ENCODE results near the gene UMAD1.
"Not testable (repeated sequence)": the region's sequence is repeated elsewhere in the genome, so short reads cannot be mapped to it uniquely, and the experiment has no call there.

UMAD1 gene

DNA sequence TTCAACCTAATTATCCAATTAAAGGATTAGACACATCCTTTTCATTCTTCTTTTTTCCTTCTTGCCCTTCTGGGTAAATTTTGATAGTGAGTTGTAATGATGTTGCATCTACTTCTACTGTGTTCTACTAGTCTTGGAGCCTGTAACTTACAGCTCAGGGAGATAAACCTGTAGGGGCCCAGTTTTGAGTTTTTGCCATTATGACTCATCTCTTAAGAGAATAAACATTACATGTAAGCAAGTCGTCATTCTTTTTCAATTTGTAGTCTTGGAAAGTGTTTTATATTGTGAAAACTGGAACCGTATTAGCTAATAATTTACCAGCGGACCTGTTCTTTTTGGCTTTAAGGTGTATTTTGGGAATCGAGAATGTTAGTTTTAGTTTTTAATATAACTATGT, 167.6 kb downstream of the UMAD1 start:
- DNase-seq, result no peak

GRCh38 chr7:7808626-7809025, 168.1 kb downstream of the UMAD1 start:
- no peak for DNase-seq

DNA sequence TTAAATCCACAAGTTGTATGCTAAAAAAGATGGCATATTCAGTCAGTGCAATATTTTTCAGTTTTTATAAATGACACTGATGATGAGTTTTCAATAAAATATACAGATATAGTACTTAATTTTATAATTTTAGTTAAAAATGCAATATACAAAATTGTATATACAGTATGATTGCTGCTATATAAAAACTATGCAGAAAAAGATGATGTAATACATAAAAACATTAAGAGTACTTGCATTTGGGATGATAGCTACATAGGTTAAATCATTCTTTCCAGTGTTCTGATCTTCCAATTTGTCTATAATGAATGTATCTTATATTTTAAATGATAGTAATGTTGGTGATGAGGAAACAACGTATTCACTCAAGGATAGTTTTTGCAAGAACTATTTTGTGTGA, 169.8 kb downstream of the UMAD1 start:
- no peak for DNase-seq

- DNase-seq, result no peak
These were observed 170.3 kb downstream of the UMAD1 start for GRCh38 chr7:7810826-7811225.

DNA sequence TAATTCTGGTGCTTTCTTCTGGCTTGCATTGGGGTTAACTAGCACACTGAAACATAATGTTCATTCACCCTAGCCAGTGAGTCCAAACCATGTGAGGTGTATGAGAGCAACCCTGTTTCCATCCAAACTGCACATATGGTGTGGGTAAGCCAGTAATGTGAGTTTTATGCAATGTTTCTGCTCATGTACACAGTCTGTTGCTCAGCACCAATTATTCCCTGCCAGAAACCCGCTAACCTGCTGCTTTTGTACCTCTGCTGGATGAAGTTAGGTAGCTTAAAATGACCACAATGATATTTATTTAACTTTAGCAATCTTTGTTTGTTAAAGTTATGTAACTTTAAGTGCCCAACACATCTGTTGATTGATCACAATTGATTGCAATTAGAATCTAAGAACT, 171.6 kb downstream of the UMAD1 start:
- no peak for DNase-seq

GRCh38 chr7:7815395-7815794, 174.8 kb downstream of the UMAD1 start:
- no peak for DNase-seq

GRCh38 chr7:7816084-7816483, 175.5 kb downstream of the UMAD1 start:
- DNase-seq, result no peak

- DNase-seq, result no peak
These were observed 176.4 kb downstream of the UMAD1 start for GRCh38 chr7:7816816-7817536.

DNA sequence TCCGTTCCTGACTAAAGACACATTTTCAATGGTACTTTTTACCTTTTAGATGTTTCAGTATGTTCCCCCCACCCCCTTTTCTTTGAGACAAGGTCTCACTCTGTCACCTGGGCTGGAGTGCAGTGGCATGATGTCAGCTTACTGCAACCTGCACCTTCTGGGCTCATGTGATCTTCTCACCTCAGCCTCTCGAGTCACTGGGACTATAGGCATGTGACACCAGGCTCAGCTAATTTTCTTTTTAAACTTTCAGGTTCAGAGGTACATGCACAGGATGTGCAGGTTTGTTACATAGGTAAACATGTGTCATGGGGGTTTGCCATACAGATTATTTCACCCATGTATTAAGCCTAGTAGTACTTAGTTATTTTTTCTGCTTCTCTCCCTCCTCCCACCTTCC, 177.2 kb downstream of the UMAD1 start:
- no peak for DNase-seq

DNA sequence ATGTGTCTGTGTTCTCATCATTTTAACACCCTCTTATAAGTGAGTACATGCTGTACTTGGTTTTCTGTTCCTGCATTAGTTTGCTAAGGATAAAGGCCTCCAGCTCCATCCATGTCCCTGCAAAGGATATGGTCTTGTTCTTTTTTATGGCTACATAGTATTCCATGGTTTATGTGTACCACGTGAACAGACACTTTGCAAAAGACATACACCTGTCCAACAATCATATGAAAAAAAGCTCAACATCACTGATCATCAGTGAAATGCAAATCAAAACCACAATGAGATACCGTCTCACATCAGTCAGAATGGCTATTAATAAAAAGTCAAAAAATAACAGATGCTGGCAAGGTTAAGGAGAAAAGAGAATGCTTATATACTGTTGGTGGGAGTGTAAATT, 177.6 kb downstream of the UMAD1 start:
- not testable (repeated sequence) for DNase-seq

- DNase-seq, result no peak
These were observed 179.1 kb downstream of the UMAD1 start for GRCh38 chr7:7819442-7820247.

GRCh38 chr7:7820409-7820808, 179.9 kb downstream of the UMAD1 start:
- DNase-seq, result no peak

GRCh38 chr7:7820939-7821338, 180.4 kb downstream of the UMAD1 start:
- no peak for DNase-seq

DNA sequence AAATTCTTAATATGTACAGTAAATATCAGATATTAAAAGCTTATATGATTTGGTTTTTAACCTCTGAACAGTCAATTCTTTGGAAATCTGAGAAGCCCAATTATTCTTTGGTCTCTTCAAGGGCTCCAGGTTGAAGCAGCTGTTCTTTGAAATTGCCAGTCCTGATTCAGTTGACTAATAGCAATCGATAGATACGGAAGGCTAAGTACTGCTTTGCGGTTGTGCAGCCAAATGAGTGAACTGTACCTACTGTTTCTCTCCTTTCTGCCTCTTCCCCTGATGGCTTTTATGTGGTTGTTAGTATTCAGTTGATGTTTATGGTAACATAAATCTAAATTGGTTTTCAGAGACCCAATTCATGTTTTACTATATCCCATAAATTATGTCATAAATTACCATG, 181.0 kb downstream of the UMAD1 start:
- DNase-seq, result no peak

DNA sequence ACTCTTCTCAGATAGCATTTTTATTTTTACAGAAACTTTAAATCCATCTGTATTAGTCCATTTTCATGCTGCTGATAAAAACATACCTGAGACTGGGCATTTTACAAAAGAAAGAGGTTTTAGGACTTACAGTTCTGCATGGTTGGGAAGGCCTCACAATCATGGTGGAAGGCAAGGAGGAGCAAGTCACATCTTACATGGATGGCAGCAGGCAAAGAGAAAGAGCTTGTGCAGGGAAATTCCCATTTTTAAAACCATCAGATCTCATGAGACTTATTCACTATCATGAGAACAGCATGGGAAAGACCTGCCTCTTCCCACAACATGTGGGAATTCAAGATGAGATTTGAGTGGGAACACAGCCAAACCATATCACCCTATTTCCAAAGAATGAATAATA, 184.7 kb downstream of the UMAD1 start:
- DNase-seq, result not testable (repeated sequence)

DNA sequence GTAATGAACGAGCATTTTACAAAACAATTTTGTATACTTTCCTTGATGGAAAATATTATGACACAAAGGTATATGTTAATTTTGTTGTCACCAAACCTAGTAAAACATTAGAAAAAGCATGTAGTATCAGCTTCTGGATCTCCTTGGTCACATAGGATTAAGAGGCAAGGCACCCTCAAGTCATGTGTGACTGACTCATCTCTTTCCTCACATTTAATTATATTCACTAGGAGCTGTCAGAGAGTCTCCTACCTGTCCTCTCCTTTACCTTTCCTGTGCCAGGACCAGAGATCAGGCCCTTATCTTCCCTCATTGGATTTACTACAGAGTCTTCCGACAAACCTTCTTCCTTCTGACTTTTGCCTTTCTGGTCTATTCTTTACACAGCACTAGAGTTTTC, 189.1 kb downstream of the UMAD1 start:
- DNase-seq, result no peak

- DNase-seq, result no peak
These were observed 189.7 kb downstream of the UMAD1 start for GRCh38 chr7:7830122-7830878.

DNA sequence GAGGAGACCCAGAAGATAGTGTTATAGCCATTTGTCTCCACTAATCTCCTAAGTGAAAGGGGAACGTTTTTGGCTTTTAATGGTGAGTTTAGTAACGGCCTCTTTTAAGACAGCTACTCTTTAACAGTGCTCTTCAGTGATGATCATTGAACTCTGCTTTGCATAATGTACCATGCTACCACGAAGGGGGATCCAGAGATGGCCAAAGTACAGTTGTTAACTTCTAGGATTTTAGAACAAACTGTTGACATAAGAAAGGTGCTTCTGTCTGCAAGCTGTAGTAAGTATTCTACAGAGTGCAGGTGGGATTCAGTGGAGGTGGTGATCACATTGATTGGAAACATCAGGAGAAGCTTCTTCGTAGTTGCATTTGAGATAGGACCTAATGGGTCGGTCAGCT, 192.0 kb downstream of the UMAD1 start:
- no peak for DNase-seq

DNA sequence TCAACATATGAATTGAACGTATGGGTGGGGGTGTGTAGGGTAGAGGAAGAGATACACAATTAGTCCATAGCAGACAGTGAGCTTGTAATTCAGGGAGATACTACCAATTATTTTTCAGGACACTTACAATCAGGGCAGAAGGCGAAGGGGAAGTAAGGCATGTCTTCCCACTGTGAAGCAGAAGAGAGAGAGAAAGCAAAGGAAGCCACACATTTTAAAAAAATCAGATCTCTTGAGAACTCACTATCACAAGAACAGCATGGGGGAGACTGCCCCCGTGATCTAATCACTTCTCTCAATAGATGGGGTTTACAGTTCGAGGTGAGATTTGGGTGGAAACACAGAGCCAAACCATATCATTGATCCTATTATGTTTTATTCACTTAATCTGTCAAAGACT, 194.2 kb downstream of the UMAD1 start:
- no peak for DNase-seq

GRCh38 chr7:7841027-7841426, 200.5 kb downstream of the UMAD1 start:
- DNase-seq, result no peak

GRCh38 chr7:7843240-7843639, 202.7 kb downstream of the UMAD1 start:
- no peak for DNase-seq

DNA sequence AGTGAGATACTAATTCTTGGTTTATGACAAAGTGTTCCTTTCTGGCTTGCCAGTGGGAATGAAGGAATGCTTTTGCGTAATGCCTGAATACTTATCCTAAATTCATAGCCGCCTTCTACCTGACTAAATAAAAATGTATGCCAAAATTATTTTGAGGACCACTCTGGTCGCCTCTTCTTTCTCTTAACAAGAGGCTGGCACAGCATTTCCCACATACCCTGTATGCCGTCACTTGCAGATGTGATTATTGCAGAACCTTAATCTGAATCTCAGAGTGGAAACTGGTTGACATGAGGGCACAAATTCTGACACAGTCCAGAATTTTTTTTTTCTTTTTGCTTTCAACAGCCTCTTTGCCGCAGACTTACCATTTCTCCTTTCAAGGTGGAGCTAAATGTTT, 203.4 kb downstream of the UMAD1 start:
- DNase-seq, result no peak

GRCh38 chr7:7848246-7848645, 207.7 kb downstream of the UMAD1 start:
- no peak for DNase-seq

DNA sequence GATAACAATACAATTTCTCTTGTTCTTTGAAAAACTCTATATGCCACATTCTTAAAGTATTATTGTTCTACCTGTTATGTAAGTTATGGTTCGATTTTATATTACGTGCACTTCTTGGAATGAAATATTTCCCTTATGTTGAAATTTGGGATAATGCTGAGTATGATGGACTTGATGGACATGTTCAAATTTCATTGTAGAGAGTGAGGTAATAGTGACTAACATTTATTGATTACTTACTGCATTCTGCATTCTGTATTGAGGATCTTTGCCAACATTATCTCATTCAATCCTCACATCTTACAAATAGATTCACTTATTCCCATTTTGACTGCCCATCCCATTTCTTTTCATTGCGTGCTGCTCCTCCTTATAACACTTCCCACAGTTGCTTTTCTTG, 208.3 kb downstream of the UMAD1 start:
- no peak for DNase-seq

Data from stimulated activated CD8-positive, alpha-beta memory T cell treated with anti-CD3 and anti-CD28 coated beads, Interleukin-4, amount 100 ng/mL, for 48 hours (primary cell).